ENCODE data around the gene RNU7-1.

- no peak for TF ChIP-seq POLR2A (IDR thresholded peaks at IDR 0.05)
- no peak for TF ChIP-seq CTCF (IDR thresholded peaks at IDR 0.05)
Observed at GRCh38 chr12:6943389-6943721, 261 bp upstream of the RNU7-1 start.

All from right lobe of liver (tissue), 4 donors.